Kidney epithelial cell (primary cell): ENCODE data around the gene LIPC. TPM values are rescaled to one million over a fixed set of nuclear protein-coding genes. Genes with fewer than 3 reads are reported as not detected.

Experiments
- DNase-seq: peaks from one replicate; pipeline ENCODE4 v3.0.0-alpha.2; 2010; ENCODE audit warnings: low read depth
- H3K27me3 ChIP-seq: 2 replicates; pipeline ENCODE4 v1.6.0; 2011; ENCODE audit warnings: low read length; ENCODE audit not compliant: control insufficient read depth, insufficient read depth
- H3K36me3 ChIP-seq: 2 replicates; pipeline ENCODE4 v1.5.1; 2011; ENCODE audit warnings: low read length; ENCODE audit not compliant: control insufficient read depth, insufficient read depth
- H3K4me3 ChIP-seq: 2 replicates; pipeline ENCODE4 v1.5.1; 2011; ENCODE audit warnings: low read depth, mild to moderate bottlenecking, control low read depth, low read length
- total RNA-seq: library from RNA; depleted of rRNA; stranded (reverse); fragments of >200 nt; gene quantifications from 2 replicates; pipeline ENCODE4 v1.2.3, GENCODE V29; 2015
- TF ChIP-seq, protein P1 (sequence below): IDR thresholded peaks from 2 replicates; pipeline ENCODE4 v1.5.1; 2011; ENCODE audit warnings: mild to moderate bottlenecking, moderate library complexity, low read length, control low read depth, inconsistent platforms; ENCODE audit not compliant: insufficient read depth, poor library complexity, severe bottlenecking

LIPC gene
- total RNA-seq, 1 donor from 2014 or later: 1.3 TPM

DNA sequence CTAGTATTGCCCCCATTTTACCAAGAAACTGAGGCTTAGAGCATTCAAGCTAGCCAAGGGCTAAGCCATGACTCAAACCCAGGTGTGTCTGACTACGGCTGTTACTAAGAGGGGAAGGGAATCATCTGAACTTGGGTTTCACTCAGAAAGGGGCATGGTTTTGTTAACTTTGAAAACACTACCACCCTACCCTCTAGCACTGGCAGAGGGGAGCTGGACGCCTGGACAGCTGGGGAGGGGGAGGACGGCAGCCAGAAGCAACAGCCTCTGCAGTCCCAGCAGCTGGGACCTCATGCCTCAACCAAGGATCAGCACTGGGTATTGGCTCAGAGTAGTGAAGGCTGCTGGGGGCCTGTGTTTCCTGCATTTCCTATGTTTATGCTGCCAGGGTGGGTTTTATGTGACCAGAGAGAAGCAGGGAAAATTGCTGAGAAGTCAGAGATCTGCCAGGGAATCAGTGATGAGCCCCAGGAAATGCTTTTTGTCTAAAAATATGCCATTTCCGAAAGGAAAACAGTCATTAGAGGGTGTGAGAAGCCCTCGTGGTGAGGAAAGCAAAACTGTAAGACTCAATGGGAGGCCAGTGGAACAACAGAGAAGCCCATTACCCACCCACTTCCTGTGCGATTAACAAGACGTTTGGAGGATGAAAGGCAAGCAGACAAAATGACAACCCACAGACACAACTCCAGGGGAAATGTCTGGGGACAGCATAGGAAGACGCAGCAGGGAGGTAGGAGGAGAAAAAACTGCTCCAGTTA is 41.2 kb downstream of the LIPC start:
- TF ChIP-seq, protein P1, sequence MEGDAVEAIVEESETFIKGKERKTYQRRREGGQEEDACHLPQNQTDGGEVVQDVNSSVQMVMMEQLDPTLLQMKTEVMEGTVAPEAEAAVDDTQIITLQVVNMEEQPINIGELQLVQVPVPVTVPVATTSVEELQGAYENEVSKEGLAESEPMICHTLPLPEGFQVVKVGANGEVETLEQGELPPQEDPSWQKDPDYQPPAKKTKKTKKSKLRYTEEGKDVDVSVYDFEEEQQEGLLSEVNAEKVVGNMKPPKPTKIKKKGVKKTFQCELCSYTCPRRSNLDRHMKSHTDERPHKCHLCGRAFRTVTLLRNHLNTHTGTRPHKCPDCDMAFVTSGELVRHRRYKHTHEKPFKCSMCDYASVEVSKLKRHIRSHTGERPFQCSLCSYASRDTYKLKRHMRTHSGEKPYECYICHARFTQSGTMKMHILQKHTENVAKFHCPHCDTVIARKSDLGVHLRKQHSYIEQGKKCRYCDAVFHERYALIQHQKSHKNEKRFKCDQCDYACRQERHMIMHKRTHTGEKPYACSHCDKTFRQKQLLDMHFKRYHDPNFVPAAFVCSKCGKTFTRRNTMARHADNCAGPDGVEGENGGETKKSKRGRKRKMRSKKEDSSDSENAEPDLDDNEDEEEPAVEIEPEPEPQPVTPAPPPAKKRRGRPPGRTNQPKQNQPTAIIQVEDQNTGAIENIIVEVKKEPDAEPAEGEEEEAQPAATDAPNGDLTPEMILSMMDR: no peak
- H3K36me3 ChIP-seq: peaks cover 1% of the 10 kb centered on the region
- DNase-seq: no peak
- no peaks in the 10 kb centered on the region for H3K27me3 ChIP-seq
- no peak overlapping the region for H3K4me3 ChIP-seq

DNA sequence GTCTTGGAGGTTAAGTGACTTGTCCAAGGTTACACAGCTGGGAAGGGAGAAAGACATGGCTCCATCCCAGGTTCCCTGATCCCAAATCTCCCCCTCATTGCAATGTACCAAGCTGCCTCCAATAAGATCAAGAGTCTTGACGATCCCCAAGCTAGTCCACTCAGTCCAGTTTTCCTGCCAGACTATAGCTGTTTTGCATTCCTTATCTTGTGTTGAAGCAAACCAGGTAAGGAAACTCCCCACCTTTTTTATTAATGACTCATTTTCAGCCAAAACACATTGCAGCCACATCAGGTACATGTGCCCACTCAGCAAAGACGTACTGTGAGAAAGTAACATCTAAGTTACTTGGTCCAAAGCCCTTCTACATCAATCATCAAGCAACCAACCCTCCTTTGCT is 41.9 kb downstream of the LIPC start:
- DNase-seq: peak; percentile 91
- H3K27me3 ChIP-seq: no peaks in the 10 kb centered on the region
- H3K36me3 ChIP-seq: peaks cover 1% of the 10 kb centered on the region
- TF ChIP-seq, protein P1: no peak
- H3K4me3 ChIP-seq: no peak overlapping the region

DNA sequence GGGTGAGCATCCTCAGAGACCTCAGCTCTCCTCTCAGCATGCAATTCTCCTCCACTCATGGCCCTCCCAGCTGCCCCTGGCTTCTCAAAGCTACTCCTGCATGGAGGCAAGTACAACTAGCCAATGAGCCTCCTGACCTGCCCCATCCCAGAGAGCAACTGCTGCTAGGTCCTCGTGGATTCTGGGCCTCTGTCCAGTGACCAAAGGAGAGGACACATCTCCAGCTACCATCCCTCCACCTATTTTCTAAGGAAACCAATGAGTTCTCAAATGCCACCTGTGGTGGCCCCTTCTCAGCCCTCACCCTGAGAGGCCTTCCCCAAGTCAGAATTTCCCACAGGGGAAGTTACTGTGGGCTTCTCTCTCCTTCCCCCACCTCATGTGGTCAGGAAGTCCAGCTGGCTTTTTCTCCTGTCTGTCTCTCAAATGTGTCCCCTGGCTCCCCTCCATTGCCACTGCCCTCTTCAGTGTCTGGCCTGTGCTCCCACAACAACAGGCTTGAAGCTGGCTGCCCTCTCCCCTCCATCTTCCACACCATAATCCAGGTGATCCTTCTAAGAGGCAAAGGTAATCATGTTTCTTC is 43.0 kb downstream of the LIPC start:
- DNase-seq: no peak
- Histone ChIP-seq H3K27me3 (no peaks in the 10 kb centered on the region), H3K36me3 (peaks cover 1% of the 10 kb centered on the region), H3K4me3 (no peak overlapping the region)
- TF ChIP-seq, protein P1: no peak

DNA sequence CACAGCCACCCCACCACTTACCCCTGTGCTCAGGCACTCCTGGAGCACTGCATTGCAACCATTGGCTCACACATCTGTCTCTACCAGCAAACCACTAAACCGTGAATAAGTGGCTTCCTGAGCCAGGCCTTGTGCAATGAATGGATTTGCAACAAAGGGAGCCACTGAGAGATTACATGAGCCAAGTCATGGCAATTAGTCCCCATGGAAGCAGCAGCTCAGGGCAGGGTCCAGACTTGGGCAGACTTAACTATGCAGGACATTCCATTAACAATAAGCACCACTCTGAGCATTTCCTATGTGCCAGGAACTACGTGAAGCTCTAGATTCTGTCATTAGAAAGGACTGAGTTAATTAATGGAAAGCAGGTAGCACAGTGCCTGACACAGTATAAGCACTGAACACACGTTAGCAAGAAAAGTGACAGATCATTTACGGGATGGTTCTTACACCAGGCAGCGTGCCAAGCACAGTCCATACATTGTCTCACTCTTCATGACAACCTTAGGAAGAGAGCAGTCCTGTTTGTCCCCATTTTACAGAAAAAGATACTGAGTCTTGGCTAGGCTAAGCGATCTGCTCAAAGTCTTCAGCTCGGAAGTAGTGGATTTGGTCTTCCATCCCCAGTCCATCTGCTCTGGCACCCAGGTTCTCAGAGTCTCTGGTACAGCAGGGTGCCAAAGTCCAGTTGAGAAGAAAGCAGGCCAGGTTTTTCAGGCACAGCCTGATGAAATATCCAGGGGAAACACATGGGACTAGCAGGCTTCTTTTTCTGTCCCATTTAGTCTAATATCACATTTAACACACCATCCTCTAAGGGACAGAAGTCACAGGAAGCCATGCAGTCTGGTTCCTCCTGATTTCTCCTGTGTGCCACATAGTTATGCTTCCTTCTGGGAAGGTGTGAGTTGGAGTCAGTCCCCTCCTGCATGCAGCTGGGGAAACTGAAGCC is 44.1 kb downstream of the LIPC start:
- no peaks in the 10 kb centered on the region for H3K27me3 ChIP-seq
- H3K36me3 ChIP-seq: peaks cover 1% of the 10 kb centered on the region
- TF ChIP-seq, protein P1: no peak
- DNase-seq: peak; percentile 82
- H3K4me3 ChIP-seq: no peak overlapping the region

DNA sequence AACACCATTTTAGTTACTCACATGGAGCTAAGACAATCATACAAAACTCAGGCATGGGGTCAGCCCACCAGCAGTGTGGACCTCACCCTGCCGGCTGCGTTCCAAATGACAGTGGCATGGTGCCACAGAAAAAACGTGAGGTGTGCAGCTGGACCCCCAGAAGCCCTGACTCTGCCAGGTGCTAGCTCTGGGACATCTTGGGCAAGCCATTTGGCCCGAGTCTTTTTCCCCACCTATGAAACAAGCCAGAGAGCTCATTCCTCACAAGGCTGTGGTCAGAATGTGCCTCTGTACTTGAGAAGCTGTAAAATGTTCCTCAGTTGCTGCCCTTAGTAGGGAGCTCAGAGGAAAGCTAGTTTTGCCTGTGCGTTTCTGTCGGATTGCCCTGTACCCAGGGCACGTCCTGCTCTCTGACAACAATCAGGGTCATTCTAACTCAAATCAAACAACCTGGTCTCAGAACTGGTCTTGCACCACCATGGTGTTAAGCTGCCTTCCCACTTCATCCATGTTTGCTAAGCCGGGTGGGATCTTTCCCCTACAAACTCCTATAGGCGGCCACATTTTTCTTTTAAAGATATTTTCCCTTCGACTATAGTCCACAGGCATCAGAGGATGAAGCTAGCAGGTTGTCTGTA is 44.9 kb downstream of the LIPC start:
- Histone ChIP-seq H3K36me3 (peaks cover 1% of the 10 kb centered on the region), H3K27me3 (no peaks in the 10 kb centered on the region), H3K4me3 (no peak overlapping the region)
- TF ChIP-seq, protein P1: no peak
- no peak for DNase-seq
